ENCODE measurements around the gene LACTB. TPM values are rescaled to one million over a fixed set of nuclear protein-coding genes. Genes with fewer than 3 reads are reported as not detected.
"Not testable (repeated sequence)": the region's sequence is repeated elsewhere in the genome, so short reads cannot be mapped to it uniquely, and the experiment has no call there.

LACTB gene
- total and polyA plus RNA-seq, 10 donors: 11.7 to 39.6 (median 25.8) TPM

DNA sequence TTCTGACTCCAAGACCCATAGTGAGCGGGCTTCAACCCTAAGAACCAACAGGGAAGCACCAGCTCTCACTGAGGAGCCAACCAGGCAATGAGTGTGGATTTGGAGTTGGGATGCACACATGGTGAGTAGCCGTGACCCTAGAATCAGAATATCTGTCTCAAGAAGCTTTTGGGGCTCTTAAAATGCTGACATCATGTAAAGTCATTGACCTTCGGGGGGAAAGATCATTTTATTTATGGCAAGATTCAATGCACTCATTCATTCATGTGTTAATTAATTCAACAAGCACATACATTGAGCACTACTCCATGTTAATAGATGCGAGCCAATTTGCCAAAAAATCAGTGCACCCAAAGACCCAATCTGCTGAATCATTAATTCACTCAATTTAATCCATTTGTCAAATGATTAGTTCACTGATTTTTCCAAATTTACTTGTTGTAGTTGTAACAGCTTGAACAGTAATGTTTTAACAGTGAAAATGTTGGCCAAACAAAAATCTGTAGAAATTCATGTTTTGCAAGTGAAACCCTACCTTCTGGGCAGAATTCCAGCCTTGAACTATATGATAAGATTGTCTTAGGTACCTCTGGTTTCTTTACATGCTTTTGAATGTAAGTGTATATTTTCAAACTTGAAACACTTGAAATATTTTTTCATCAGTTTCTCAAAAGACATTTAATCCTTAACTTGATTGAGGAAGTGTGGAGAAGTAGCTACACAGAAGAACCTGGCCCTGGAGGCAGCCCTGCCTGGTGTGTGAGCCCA lies 29.8 kb upstream of the LACTB start:
- Histone ChIP-seq H3K4me1 (peaks cover 0 to 11% (median 4%) of the 10 kb centered on the region in 6 donors), H3K9me3 (no peaks in the 10 kb centered on the region), H3K27ac (no peak overlapping the region), H3K4me3 (no peak overlapping the region), H3K27me3 (replicated peaks in 1 of 7) (peaks cover 0 to 6% (median 0%) of the 10 kb centered on the region in 7 donors), H3K36me3 (no peaks in the 10 kb centered on the region)
- no peak for DNase-seq
- intact Hi-C loops (cut with DNase I; ENCODE audit: low total_unique reads): loop anchor here (5.0 kb wide), 1 partner anchor 310 kb away; no protein-coding TSS in a partner anchor
- 54 to 70% (median 67%) methylated on average over 4 of the region's 4 CpGs for WGBS, 5 donors
- no peak for TF ChIP-seq POLR2A (IDR thresholded peaks at IDR 0.05)
- TF ChIP-seq, protein P1, sequence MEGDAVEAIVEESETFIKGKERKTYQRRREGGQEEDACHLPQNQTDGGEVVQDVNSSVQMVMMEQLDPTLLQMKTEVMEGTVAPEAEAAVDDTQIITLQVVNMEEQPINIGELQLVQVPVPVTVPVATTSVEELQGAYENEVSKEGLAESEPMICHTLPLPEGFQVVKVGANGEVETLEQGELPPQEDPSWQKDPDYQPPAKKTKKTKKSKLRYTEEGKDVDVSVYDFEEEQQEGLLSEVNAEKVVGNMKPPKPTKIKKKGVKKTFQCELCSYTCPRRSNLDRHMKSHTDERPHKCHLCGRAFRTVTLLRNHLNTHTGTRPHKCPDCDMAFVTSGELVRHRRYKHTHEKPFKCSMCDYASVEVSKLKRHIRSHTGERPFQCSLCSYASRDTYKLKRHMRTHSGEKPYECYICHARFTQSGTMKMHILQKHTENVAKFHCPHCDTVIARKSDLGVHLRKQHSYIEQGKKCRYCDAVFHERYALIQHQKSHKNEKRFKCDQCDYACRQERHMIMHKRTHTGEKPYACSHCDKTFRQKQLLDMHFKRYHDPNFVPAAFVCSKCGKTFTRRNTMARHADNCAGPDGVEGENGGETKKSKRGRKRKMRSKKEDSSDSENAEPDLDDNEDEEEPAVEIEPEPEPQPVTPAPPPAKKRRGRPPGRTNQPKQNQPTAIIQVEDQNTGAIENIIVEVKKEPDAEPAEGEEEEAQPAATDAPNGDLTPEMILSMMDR (IDR thresholded peaks at IDR 0.05 in 8 of 11, conservative IDR thresholded peaks at IDR 0.05 in 3 of 11): no peak
- TF ChIP-seq POLR2AphosphoS5 (IDR thresholded peaks at IDR 0.05): no peak

- no peak overlapping the region for H3K4me3 ChIP-seq
- no peaks in the 10 kb centered on the region for H3K36me3 ChIP-seq
- intact Hi-C loops (cut with DNase I; ENCODE audit: low total_unique reads): loop anchor here (5.0 kb wide), 1 partner anchor 311 kb away; no protein-coding TSS in a partner anchor
- no peak overlapping the region for H3K27ac ChIP-seq
- peaks cover 0 to 6% (median 0%) of the 10 kb centered on the region in 7 donors for H3K27me3 ChIP-seq (replicated peaks in 1 of 7)
- 20 to 27% (median 24%) methylated on average over 6 of the region's 6 CpGs for WGBS, 5 donors
- no peaks in the 10 kb centered on the region for H3K9me3 ChIP-seq
- H3K4me1 ChIP-seq: peaks cover 0 to 12% (median 4%) of the 10 kb centered on the region in 6 donors
- no peak for TF ChIP-seq POLR2A (IDR thresholded peaks at IDR 0.05)
- TF ChIP-seq POLR2AphosphoS5 (IDR thresholded peaks at IDR 0.05): peak in 1 of 3 donors; percentile 36
- TF ChIP-seq, protein P1 (IDR thresholded peaks at IDR 0.05 in 8 of 11, conservative IDR thresholded peaks at IDR 0.05 in 3 of 11): peak; percentile 34 to 87 (median 79)
- DNase-seq: peak; percentile 86
These were observed 28.0 kb upstream of the LACTB start for GRCh38 chr15:63093486-63094205.

DNA sequence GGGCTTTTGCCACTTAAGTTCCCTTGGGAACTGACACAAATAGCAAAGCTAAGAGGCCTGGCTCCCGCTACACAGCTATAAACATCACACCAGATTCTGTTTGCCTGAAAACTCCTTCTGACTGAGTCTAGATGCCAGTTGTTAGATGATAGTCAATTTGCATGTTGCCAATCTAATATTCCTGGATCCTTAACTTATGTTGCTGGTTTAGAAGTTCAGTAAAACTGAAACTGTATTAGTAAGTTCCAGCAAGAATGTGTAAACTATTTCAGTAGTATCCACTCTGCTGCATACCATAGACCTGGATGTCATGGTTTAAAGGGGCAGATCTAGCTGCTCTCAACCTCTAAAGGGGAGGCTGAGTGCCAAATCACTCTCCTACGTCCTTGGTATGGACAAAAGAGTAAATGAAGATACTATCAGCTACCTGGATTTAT lies 27.1 kb upstream of the LACTB start:
- H3K27me3 ChIP-seq (replicated peaks in 1 of 7): peaks cover 0 to 6% (median 0%) of the 10 kb centered on the region in 7 donors
- DNase-seq: no peak
- H3K36me3 ChIP-seq: no peaks in the 10 kb centered on the region
- H3K4me1 ChIP-seq: peaks cover 0 to 12% (median 4%) of the 10 kb centered on the region in 6 donors
- H3K27ac ChIP-seq: no peak overlapping the region
- TF ChIP-seq, protein P1 (IDR thresholded peaks at IDR 0.05 in 8 of 11, conservative IDR thresholded peaks at IDR 0.05 in 3 of 11): no peak
- TF ChIP-seq POLR2A (IDR thresholded peaks at IDR 0.05): no peak
- TF ChIP-seq POLR2AphosphoS5 (IDR thresholded peaks at IDR 0.05): no peak
- no peaks in the 10 kb centered on the region for H3K9me3 ChIP-seq
- whole genome bisulfite sequencing, 5 donors: 73 to 86% (median 80%) methylated on average over 2 of the region's 2 CpGs
- H3K4me3 ChIP-seq: no peak overlapping the region
- intact Hi-C loops (cut with DNase I; ENCODE audit: low total_unique reads): loop anchor here (5.0 kb wide), 1 partner anchor 312 kb away; no protein-coding TSS in a partner anchor

GRCh38 chr15:63096178-63096577 lies 25.5 kb upstream of the LACTB start:
- intact Hi-C loops (cut with DNase I; ENCODE audit: low total_unique reads): no loop called here
- H3K4me1 ChIP-seq: peaks cover 0 to 12% (median 4%) of the 10 kb centered on the region in 6 donors
- H3K27me3 ChIP-seq (replicated peaks in 1 of 7): no peaks in the 10 kb centered on the region
- no peak for DNase-seq
- 90 to 98% (median 94%) methylated on average over 4 of the region's 4 CpGs for WGBS, 5 donors
- H3K27ac ChIP-seq: no peak overlapping the region
- no peaks in the 10 kb centered on the region for H3K9me3 ChIP-seq
- H3K4me3 ChIP-seq: no peak overlapping the region
- TF ChIP-seq POLR2A (IDR thresholded peaks at IDR 0.05): no peak
- TF ChIP-seq, protein P1 (IDR thresholded peaks at IDR 0.05 in 8 of 11, conservative IDR thresholded peaks at IDR 0.05 in 3 of 11): no peak
- TF ChIP-seq POLR2AphosphoS5 (IDR thresholded peaks at IDR 0.05): no peak
- H3K36me3 ChIP-seq: no peaks in the 10 kb centered on the region

GRCh38 chr15:63098901-63099300 lies 22.8 kb upstream of the LACTB start:
- H3K4me3 ChIP-seq; intact Hi-C loops (cut with DNase I; ENCODE audit: low total_unique reads); H3K27ac ChIP-seq; DNase-seq; H3K9me3 ChIP-seq; H3K27me3 ChIP-seq (replicated peaks in 1 of 7); H3K36me3 ChIP-seq: not testable (repeated sequence)
- 75 to 98% (median 91%) methylated on average over 4 to 33 of the region's 33 CpGs for whole genome bisulfite sequencing, 5 donors
- H3K4me1 ChIP-seq: peaks cover 0 to 12% (median 0%) of the 10 kb centered on the region in 6 donors

- H3K4me3 ChIP-seq; H3K9me3 ChIP-seq; DNase-seq; H3K36me3 ChIP-seq; intact Hi-C loops (cut with DNase I; ENCODE audit: low total_unique reads); H3K27me3 ChIP-seq (replicated peaks in 1 of 7); H3K27ac ChIP-seq: not testable (repeated sequence)
- H3K4me1 ChIP-seq: peaks cover 0 to 14% (median 0%) of the 10 kb centered on the region in 6 donors
- 63 to 91% (median 87%) methylated on average over 5 of the region's 5 CpGs for WGBS, 5 donors
These were observed 22.1 kb upstream of the LACTB start for GRCh38 chr15:63099581-63099980.

Measured in spleen (tissue), 11 donors.